HepG2 (cell line): ENCODE results near the gene CCDC88A. TPM values are rescaled to one million over a fixed set of nuclear protein-coding genes. Genes with fewer than 3 reads are reported as not detected.

Experiments
- CCDC6 ChIP-seq: sonication (generic); formaldehyde crosslinking; IDR thresholded peaks from 2 replicates; pipeline ENCODE4 v1.8.1; 2022; ENCODE audit warnings: mild to moderate bottlenecking, missing genetic modification reagents, moderate library complexity
- ELF4 ChIP-seq: sonication (generic); formaldehyde crosslinking; IDR thresholded peaks from 2 replicates; pipeline ENCODE4 v1.5.0; 2020; ENCODE audit warnings: missing genetic modification reagents, mild to moderate bottlenecking, moderate library complexity, borderline replicate concordance
- ETV5 ChIP-seq: IDR thresholded peaks from 2 replicates; pipeline ENCODE4 v1.6.1; 2018; ENCODE audit warnings: missing biosample characterization, missing genetic modification reagents, inconsistent platforms, borderline replicate concordance
- EZH2 ChIP-seq: conservative IDR thresholded peaks from 2 replicates; pipeline ENCODE4 v1.6.1; 2012; ENCODE audit warnings: mild to moderate bottlenecking, low read depth, low read length, moderate library complexity
- GATA4 ChIP-seq: sonication (generic); IDR thresholded peaks from 2 replicates; pipeline ENCODE4 v1.6.1; 2016; ENCODE audit warnings: antibody characterized with exemption, low read depth, borderline replicate concordance
- GTF2F1 ChIP-seq: fragments of 150-350 bp; IDR thresholded peaks from 2 replicates; pipeline ENCODE4 v1.6.1; 2014; ENCODE audit warnings: low read length
- HIC2 ChIP-seq: sonication (generic); formaldehyde crosslinking; IDR thresholded peaks from 2 replicates; pipeline ENCODE4 v1.9.0; 2022; ENCODE audit warnings: low read depth, missing genetic modification reagents
- ISL2 ChIP-seq: sonication (generic); formaldehyde crosslinking; IDR thresholded peaks from 2 replicates; pipeline ENCODE4 v1.5.0; 2020; ENCODE audit warnings: missing genetic modification reagents
- JUNB ChIP-seq: sonication (generic); formaldehyde crosslinking; IDR thresholded peaks from 2 replicates; pipeline ENCODE4 v1.8.0; 2022; ENCODE audit warnings: missing genetic modification reagents, mild to moderate bottlenecking, borderline replicate concordance
- KAT7 ChIP-seq: IDR thresholded peaks from 2 replicates; pipeline ENCODE4 v1.6.1; 2018; ENCODE audit warnings: borderline replicate concordance, missing compliant biosample characterization
- MAZ ChIP-seq, 2 experiments: sonication (generic) in 1 of 2; formaldehyde crosslinking in 1 of 2; IDR thresholded peaks; 2 replicates each; pipeline versions ENCODE4 v1.5.0 to v1.6.1; 2012 to 2020; ENCODE audit warnings: low read depth in 2 of 2, mild to moderate bottlenecking in 2 of 2, borderline replicate concordance in 1 of 2, improper control_type of control experiment in 1 of 2, low read length in 1 of 2, missing genetic modification reagents in 1 of 2, moderate library complexity in 1 of 2
- NFATC3 ChIP-seq: sonication (generic); formaldehyde crosslinking; IDR thresholded peaks from 2 replicates; pipeline ENCODE4 v1.5.1; 2020; ENCODE audit warnings: mild to moderate bottlenecking, missing genetic modification reagents
- NR2F1 ChIP-seq, 2 experiments: fragments of 450-650 bp in 1 of 2; formaldehyde crosslinking in 1 of 2; IDR thresholded peaks; 2 replicates each; pipeline versions ENCODE4 v1.5.0 to v1.6.1; 2016 to 2020; ENCODE audit warnings: mild to moderate bottlenecking in 1 of 2, missing compliant biosample characterization in 1 of 2, missing genetic modification reagents in 1 of 2, moderate library complexity in 1 of 2
- POLR2AphosphoS2 ChIP-seq: IDR thresholded peaks from 2 replicates; pipeline ENCODE4 v1.6.1; 2011; ENCODE audit warnings: low read depth, low read length, improper control_type of control experiment
- SP5 ChIP-seq: IDR thresholded peaks from 2 replicates; pipeline ENCODE4 v1.6.1; 2016; ENCODE audit warnings: low read depth, borderline replicate concordance
- STAT5B ChIP-seq: sonication (generic); formaldehyde crosslinking; IDR thresholded peaks from 2 replicates; pipeline ENCODE4 v1.4.0; 2020; ENCODE audit warnings: missing genetic modification reagents
- TCF7L2 ChIP-seq: IDR thresholded peaks from 2 replicates; pipeline ENCODE4 v1.6.1; 2011; ENCODE audit warnings: mild to moderate bottlenecking, low read depth, low read length, moderate library complexity
- TMF1 ChIP-seq: sonication (generic); formaldehyde crosslinking; IDR thresholded peaks from 2 replicates; pipeline ENCODE4 v1.8.1; 2022; ENCODE audit warnings: low read depth, missing genetic modification reagents
- XBP1 ChIP-seq: sonication (generic); formaldehyde crosslinking; IDR thresholded peaks from 2 replicates; pipeline ENCODE4 v1.5.0; 2020; ENCODE audit warnings: missing genetic modification reagents
- ZBED4 ChIP-seq: sonication (generic); formaldehyde crosslinking; IDR thresholded peaks from 2 replicates; pipeline ENCODE4 v1.4.0; 2020; ENCODE audit warnings: missing genetic modification reagents, borderline replicate concordance
- ZFP90 ChIP-seq: sonication (generic); formaldehyde crosslinking; IDR thresholded peaks from 2 replicates; pipeline ENCODE4 v1.8.0; 2022; ENCODE audit warnings: missing genetic modification reagents, mild to moderate bottlenecking, inconsistent platforms, borderline replicate concordance
- ZNF263 ChIP-seq: sonication (generic); formaldehyde crosslinking; IDR thresholded peaks from 2 replicates; pipeline ENCODE4 v1.4.0; 2020; ENCODE audit warnings: missing genetic modification reagents
- ZNF432 ChIP-seq: sonication (generic); formaldehyde crosslinking; IDR thresholded peaks from 2 replicates; pipeline ENCODE4 v1.5.0; 2020; ENCODE audit warnings: missing genetic modification reagents, mild to moderate bottlenecking, borderline replicate concordance
- ZNF589 ChIP-seq: sonication (generic); formaldehyde crosslinking; conservative IDR thresholded peaks from 2 replicates; pipeline ENCODE4 v1.8.0; 2022; ENCODE audit warnings: mild to moderate bottlenecking, moderate library complexity, missing genetic modification reagents
- ZNF883 ChIP-seq: sonication (generic); formaldehyde crosslinking; IDR thresholded peaks from 2 replicates; pipeline ENCODE4 v1.5.1; 2020; ENCODE audit warnings: mild to moderate bottlenecking, missing genetic modification reagents; ENCODE audit errors: not compliant biosample characterization
- polyA plus RNA-seq, 8 experiments: library from polyadenylated mRNA; depleted of rRNA in 3 of 8; stranded (reverse) in 7 of 8; unstranded in 1 of 8; fragments of >200 nt; fragmentation: Illumina TruSeq in 4 of 8; extraction: Trizol in 4 of 8; gene quantifications; 2 replicates each; pipeline versions ENCODE4 v1.2.1 to v1.2.3, GENCODE V29; 2011 to 2016; ENCODE audit warnings: low read depth in 4 of 8, missing spikeins in 1 of 8, mixed read lengths in 1 of 8; ENCODE audit not compliant: insufficient read depth in 1 of 8
- total RNA-seq, 5 experiments: library from RNA; depleted of rRNA; stranded (reverse); fragments of >200 nt; fragmentation: Illumina TruSeq; extraction: Trizol; gene quantifications; 2 replicates each; pipeline ENCODE4 v1.2.3, GENCODE V29; 2016; ENCODE audit warnings: low read depth in 1 of 5

The CCDC88A gene
- total and polyA plus RNA-seq, 2 of the 13 experiments (the other 11 are each of a cell fraction or from before 2014, with no cell fraction given): 43.2 to 84.1 TPM

- TF ChIP-seq ZBED4 (CRISPR knock-in tag) (no peak), ZNF263 (CRISPR knock-in tag) (peak; percentile 79), KAT7 (peak; percentile 100), POLR2AphosphoS2 (no peak), SP5 (CRISPR knock-in tag) (peak; percentile 95), STAT5B (peak; percentile 77; the same call in 1 of the 2 replicates), CCDC6 (CRISPR knock-in tag) (peak; percentile 99), XBP1 (CRISPR knock-in tag) (no peak), EZH2 (no peak), ELF4 (CRISPR knock-in tag) (no peak), ISL2 (peak; percentile 88), ZNF589 (CRISPR knock-in tag) (peak; percentile 97), NR2F1 (CRISPR knock-in tag; IDR thresholded peaks at IDR 0.05) (peak in 1 of 2 experiments; percentile 63; a peak in 2 of 4 replicates), GATA4 (peak; percentile 60; the same call in 1 of the 2 replicates), ZNF432 (peak; percentile 70; the same call in 1 of the 2 replicates), NFATC3 (CRISPR knock-in tag) (no peak), MAZ (IDR thresholded peaks at IDR 0.05; ENCODE audit: borderline replicate concordance, low read depth, low read length) (peak; percentile 99), MAZ (CRISPR knock-in tag; IDR thresholded peaks at IDR 0.05; ENCODE audit: low read depth) (peak; percentile 100), ZNF883 (peak; percentile 96), TMF1 (CRISPR knock-in tag) (peak; percentile 94), GTF2F1 (no peak; the same call in 1 of the 2 replicates), ETV5 (CRISPR knock-in tag) (peak; percentile 67; the same call in 1 of the 2 replicates), TCF7L2 (no peak), JUNB (CRISPR knock-in tag) (no peak; the same call in 1 of the 2 replicates), ZFP90 (CRISPR knock-in tag) (peak; percentile 96), HIC2 (CRISPR knock-in tag) (peak; percentile 40; the same call in 1 of the 2 replicates)
These were observed at the start of gene CCDC88A (continued) for GRCh38 chr2:55419679-55420438.
